SK-N-SH (cell line): ENCODE results near the gene PBX3. TPM values are rescaled to one million over a fixed set of nuclear protein-coding genes. Genes with fewer than 3 reads are reported as not detected.
A peak's percentile ranks its signal among the peaks of the same experiment; 100 is the strongest.

Experiments used
- CTCF ChIA-PET: fragments of 300-600, 350-600 bp; formaldehyde crosslinking; extraction: SDS; loops from one replicate; lab custom pipeline; 2021; lab: Yijun Ruan, JAX
- POLR2A ChIA-PET: fragments of 350-600 bp; sonication (Branson Sonifier 250); formaldehyde crosslinking; extraction: SDS; loops from one replicate; lab custom pipeline; 2020; ENCODE audit warnings: antibody characterized with exemption, inconsistent platforms; lab: Yijun Ruan, JAX
- DNase-seq: peaks from one replicate; pipeline ENCODE4 v3.0.0; 2012
- H2AFZ ChIP-seq: fragments of 200-600 bp; sonication (generic); 2 replicates; pipeline ENCODE4 v1.8.1; 2016; ENCODE audit warnings: antibody characterized with exemption, mild to moderate bottlenecking, low read depth
- H3F3A ChIP-seq: fragments of 200-600 bp; sonication (generic); replicated peaks from 2 replicates; pipeline ENCODE3; 2016; ENCODE audit warnings: antibody characterized with exemption, mild to moderate bottlenecking; ENCODE audit not compliant: insufficient read depth
- H3K27ac ChIP-seq, 2 experiments: fragments of 200-500 bp in 1 of 2; fragments of 200-600 bp in 1 of 2; sonication (Bioruptor generic) in 1 of 2; sonication (generic), shearing (Covaris generic) in 1 of 2; 2 replicates each; pipeline versions ENCODE4 v1.5.1 to v1.6.1; 2014 to 2016; ENCODE audit warnings: low read depth in 2 of 2, inconsistent platforms in 1 of 2, low read length in 1 of 2, mild to moderate bottlenecking in 1 of 2, mixed read lengths in 1 of 2
- H3K27me3 ChIP-seq: fragments of 200-600 bp; sonication (generic), shearing (Covaris generic); 2 replicates; pipeline ENCODE4 v1.6.1; 2016; ENCODE audit warnings: mixed run types; ENCODE audit not compliant: insufficient read depth
- H3K36me3 ChIP-seq, 2 experiments: fragments of 200-500 bp in 1 of 2; fragments of 200-600 bp in 1 of 2; sonication (Bioruptor generic) in 1 of 2; sonication (generic) in 1 of 2; replicated peaks in 1 of 2; 2 replicates each; pipeline versions ENCODE3 to v1.5.1; 2014 to 2016; ENCODE audit warnings: low read length in 1 of 2, mild to moderate bottlenecking in 1 of 2; ENCODE audit not compliant: insufficient read depth in 2 of 2, control insufficient read depth in 1 of 2
- H3K4me1 ChIP-seq, 2 experiments: fragments of 200-500 bp in 1 of 2; fragments of 200-600 bp in 1 of 2; sonication (Bioruptor generic) in 1 of 2; sonication (generic), shearing (Covaris generic) in 1 of 2; 2 replicates each; pipeline versions ENCODE4 v1.5.1 to v1.6.1; 2014 to 2016; ENCODE audit warnings: low read depth in 1 of 2, low read length in 1 of 2, mixed run types in 1 of 2; ENCODE audit not compliant: insufficient read depth in 2 of 2, control insufficient read depth in 1 of 2
- H3K4me2 ChIP-seq: fragments of 200-600 bp; sonication (generic), shearing (Covaris generic); 2 replicates; pipeline ENCODE4 v1.6.1; 2017; ENCODE audit warnings: mixed run types
- H3K4me3 ChIP-seq, 2 experiments: fragments of 200-500 bp in 1 of 2; fragments of 200-600 bp in 1 of 2; sonication (Bioruptor generic) in 1 of 2; sonication (generic), shearing (Covaris generic) in 1 of 2; 2 replicates each; pipeline versions ENCODE4 v1.5.1 to v1.8.1; 2014 to 2016; ENCODE audit warnings: low read depth in 2 of 2, inconsistent platforms in 1 of 2, low read length in 1 of 2, mild to moderate bottlenecking in 1 of 2, mixed read lengths in 1 of 2, moderate library complexity in 1 of 2
- H3K79me2 ChIP-seq: fragments of 200-600 bp; sonication (generic); 2 replicates; pipeline ENCODE4 v1.8.1; 2017; ENCODE audit warnings: mild to moderate bottlenecking; ENCODE audit not compliant: insufficient read depth
- H3K9ac ChIP-seq: fragments of 200-600 bp; sonication (generic); 2 replicates; pipeline ENCODE4 v1.6.1; 2017; ENCODE audit warnings: mixed run types
- H3K9me2 ChIP-seq: fragments of 200-600 bp; sonication (generic); 2 replicates; pipeline ENCODE4 v1.6.1; 2017; ENCODE audit warnings: mixed run types
- H3K9me3 ChIP-seq: fragments of 200-600 bp; sonication (generic); 2 replicates; pipeline ENCODE4 v1.6.1; 2017; ENCODE audit warnings: mixed run types, mild to moderate bottlenecking, moderate library complexity
- H4K20me1 ChIP-seq: fragments of 200-600 bp; sonication (generic); 2 replicates; pipeline ENCODE4 v1.6.1; 2017; ENCODE audit warnings: mild to moderate bottlenecking, mixed run types; ENCODE audit not compliant: insufficient read depth
- CHD2 ChIP-seq: fragments of 150-350 bp; IDR thresholded peaks from 2 replicates; pipeline ENCODE4 v1.6.1; 2018; ENCODE audit warnings: low read length; ENCODE audit not compliant: partially characterized antibody
- ELF1 ChIP-seq: IDR thresholded peaks from 2 replicates; pipeline ENCODE4 v1.4.0; 2012
- EP300 ChIP-seq, 2 experiments: IDR thresholded peaks; 2 replicates each; pipeline versions ENCODE4 v1.4.0 to v1.6.1; 2012; ENCODE audit warnings: borderline replicate concordance in 1 of 2, low read depth in 1 of 2, low read length in 1 of 2
- EZH2phosphoT487 ChIP-seq: fragments of 200-600 bp; sonication (generic); IDR thresholded peaks from 2 replicates; pipeline ENCODE4 v1.6.1; 2017; ENCODE audit warnings: low read depth, mixed run types, mild to moderate bottlenecking, antibody characterized with exemption, moderate library complexity, borderline replicate concordance
- FOSL2 ChIP-seq: IDR thresholded peaks from 2 replicates; pipeline ENCODE4 v1.4.0; 2012; ENCODE audit warnings: low read depth, mild to moderate bottlenecking, moderate library complexity, borderline replicate concordance
- FOXM1 ChIP-seq: IDR thresholded peaks from 2 replicates; pipeline ENCODE4 v1.4.0; 2012; ENCODE audit warnings: low read depth, mild to moderate bottlenecking
- GABPA ChIP-seq: IDR thresholded peaks from 2 replicates; pipeline ENCODE4 v1.4.0; 2012; ENCODE audit warnings: low read depth, mild to moderate bottlenecking
- GATA2 ChIP-seq: sonication (generic); formaldehyde crosslinking; IDR thresholded peaks from 2 replicates; pipeline ENCODE4 v1.5.0; 2020; ENCODE audit warnings: mild to moderate bottlenecking, missing genetic modification reagents
- JUND ChIP-seq: IDR thresholded peaks from 2 replicates; pipeline ENCODE4 v1.4.0; 2012
- MEF2A ChIP-seq: IDR thresholded peaks from 2 replicates; pipeline ENCODE4 v1.4.0; 2012; ENCODE audit warnings: low read depth, borderline replicate concordance
- NFIC ChIP-seq: IDR thresholded peaks from 2 replicates; pipeline ENCODE4 v1.4.0; 2012; ENCODE audit warnings: borderline replicate concordance
- NRF1 ChIP-seq: IDR thresholded peaks from 2 replicates; pipeline ENCODE4 v1.6.1; 2012; ENCODE audit warnings: low read depth, mild to moderate bottlenecking, low read length
- POLR2AphosphoS5 ChIP-seq: IDR thresholded peaks from 2 replicates; pipeline ENCODE4 v1.6.1; 2012; ENCODE audit warnings: low read depth, low read length
- RAD21 ChIP-seq: IDR thresholded peaks from 2 replicates; pipeline ENCODE4 v1.6.1; 2012; ENCODE audit warnings: mild to moderate bottlenecking, low read length
- RXRA ChIP-seq: IDR thresholded peaks from 2 replicates; pipeline ENCODE4 v1.4.0; 2012; ENCODE audit warnings: low read depth, mild to moderate bottlenecking, borderline replicate concordance
- SIN3A ChIP-seq: IDR thresholded peaks from 2 replicates; pipeline ENCODE4 v1.6.1; 2012; ENCODE audit warnings: low read depth, mild to moderate bottlenecking, low read length, moderate library complexity, borderline replicate concordance
- SMC3 ChIP-seq: IDR thresholded peaks from 2 replicates; pipeline ENCODE4 v1.6.1; 2012; ENCODE audit warnings: low read depth, low read length, improper control_type of control experiment
- TCF12 ChIP-seq: IDR thresholded peaks from 2 replicates; pipeline ENCODE4 v1.4.0; 2012
- WGBS: methylation state at CpG from one replicate; pipeline ENCODE4 v1.1.6; 2017; ENCODE audit warnings: low lambda C conversion rate; 5-methylcytosine and 5-hydroxymethylcytosine counted together
- polyA plus RNA-seq, 3 experiments: library from polyadenylated mRNA; depleted of rRNA; stranded (reverse); fragments of >200 nt; gene quantifications; 2 replicates each; pipeline ENCODE4 v1.2.3, GENCODE V29; 2012
- TF ChIP-seq, protein P1 (sequence below): IDR thresholded peaks from 2 replicates; pipeline ENCODE4; 2012
- TF ChIP-seq, protein P2 (sequence below): fragments of 200-600 bp; sonication (generic); IDR thresholded peaks from 2 replicates; pipeline ENCODE4 v1.6.1; 2017; ENCODE audit warnings: antibody characterized with exemption, mild to moderate bottlenecking, moderate library complexity

PBX3 gene
- polyA plus RNA-seq, 1 of the 3 experiments (the other 2 are of a cell fraction) = 73.0 TPM

DNA sequence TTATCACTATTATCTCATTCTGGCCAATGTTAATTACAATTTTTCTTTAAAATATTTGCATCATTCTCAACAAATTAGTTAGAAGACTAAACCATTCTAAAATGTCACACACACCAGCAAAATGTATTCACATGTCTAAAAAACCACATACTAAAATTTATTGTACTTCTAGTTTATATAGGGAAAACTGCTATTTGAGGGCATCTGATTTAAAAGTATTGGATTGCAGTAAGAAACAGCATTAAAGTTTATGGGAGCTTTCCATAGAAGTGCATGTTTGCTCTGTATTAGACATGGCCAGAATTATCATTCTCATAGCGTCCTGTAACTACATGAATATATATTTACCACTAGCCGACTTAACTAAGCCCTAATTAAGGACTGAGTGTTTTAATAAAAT is 150.3 kb downstream of the PBX3 start:
- 96% methylated on average over 2 of the region's 2 CpGs for WGBS
- Histone ChIP-seq H4K20me1 (peaks cover 26% of the 10 kb centered on the region; the same call in 1 of the 2 replicates), H3K36me3 (peaks cover 0 to 4% of the 10 kb centered on the region in 2 experiments), H3K4me2 (no peak overlapping the region), H3K4me3 (no peak overlapping the region), H3K9ac (no peak overlapping the region), H3K4me1 (peaks cover 0 to 46% of the 10 kb centered on the region in 2 experiments; a peak in 3 of 4 replicates), H3K9me3 (no peaks in the 10 kb centered on the region), H3K27me3 (no peaks in the 10 kb centered on the region), H3K27ac (peak overlapping the region in 1 of 2 experiments; percentile 14; a peak in 1 of 4 replicates), H3K9me2 (no peaks in the 10 kb centered on the region), H3F3A (peaks cover 15% of the 10 kb centered on the region), H3K79me2 (peaks cover 95% of the 10 kb centered on the region), H2AFZ (no peak overlapping the region)
- DNase-seq = no peak
- ChIA-PET POLR2A (no interaction called here), CTCF (interaction anchor here (1.0 to 1.4 kb wide), 3 partner anchors 24 to 339 kb away, joined by 3 to 4 read pairs (median 3); no protein-coding TSS in a partner anchor)
- TF ChIP-seq, protein P1, sequence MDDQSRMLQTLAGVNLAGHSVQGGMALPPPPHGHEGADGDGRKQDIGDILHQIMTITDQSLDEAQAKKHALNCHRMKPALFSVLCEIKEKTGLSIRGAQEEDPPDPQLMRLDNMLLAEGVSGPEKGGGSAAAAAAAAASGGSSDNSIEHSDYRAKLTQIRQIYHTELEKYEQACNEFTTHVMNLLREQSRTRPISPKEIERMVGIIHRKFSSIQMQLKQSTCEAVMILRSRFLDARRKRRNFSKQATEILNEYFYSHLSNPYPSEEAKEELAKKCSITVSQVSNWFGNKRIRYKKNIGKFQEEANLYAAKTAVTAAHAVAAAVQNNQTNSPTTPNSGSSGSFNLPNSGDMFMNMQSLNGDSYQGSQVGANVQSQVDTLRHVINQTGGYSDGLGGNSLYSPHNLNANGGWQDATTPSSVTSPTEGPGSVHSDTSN = no peak
- TF ChIP-seq CHD2 = no peak
- TF ChIP-seq MEF2A = no peak
- TF ChIP-seq, protein P2, sequence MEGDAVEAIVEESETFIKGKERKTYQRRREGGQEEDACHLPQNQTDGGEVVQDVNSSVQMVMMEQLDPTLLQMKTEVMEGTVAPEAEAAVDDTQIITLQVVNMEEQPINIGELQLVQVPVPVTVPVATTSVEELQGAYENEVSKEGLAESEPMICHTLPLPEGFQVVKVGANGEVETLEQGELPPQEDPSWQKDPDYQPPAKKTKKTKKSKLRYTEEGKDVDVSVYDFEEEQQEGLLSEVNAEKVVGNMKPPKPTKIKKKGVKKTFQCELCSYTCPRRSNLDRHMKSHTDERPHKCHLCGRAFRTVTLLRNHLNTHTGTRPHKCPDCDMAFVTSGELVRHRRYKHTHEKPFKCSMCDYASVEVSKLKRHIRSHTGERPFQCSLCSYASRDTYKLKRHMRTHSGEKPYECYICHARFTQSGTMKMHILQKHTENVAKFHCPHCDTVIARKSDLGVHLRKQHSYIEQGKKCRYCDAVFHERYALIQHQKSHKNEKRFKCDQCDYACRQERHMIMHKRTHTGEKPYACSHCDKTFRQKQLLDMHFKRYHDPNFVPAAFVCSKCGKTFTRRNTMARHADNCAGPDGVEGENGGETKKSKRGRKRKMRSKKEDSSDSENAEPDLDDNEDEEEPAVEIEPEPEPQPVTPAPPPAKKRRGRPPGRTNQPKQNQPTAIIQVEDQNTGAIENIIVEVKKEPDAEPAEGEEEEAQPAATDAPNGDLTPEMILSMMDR = no peak
- TF ChIP-seq GABPA = no peak
- no peak for TF ChIP-seq ELF1
- no peak for TF ChIP-seq SIN3A
- no peak for TF ChIP-seq NRF1
- no peak for TF ChIP-seq SMC3
- no peak for TF ChIP-seq EZH2phosphoT487
- TF ChIP-seq FOXM1 = no peak
- TF ChIP-seq NFIC = no peak
- TF ChIP-seq TCF12 = no peak

DNA sequence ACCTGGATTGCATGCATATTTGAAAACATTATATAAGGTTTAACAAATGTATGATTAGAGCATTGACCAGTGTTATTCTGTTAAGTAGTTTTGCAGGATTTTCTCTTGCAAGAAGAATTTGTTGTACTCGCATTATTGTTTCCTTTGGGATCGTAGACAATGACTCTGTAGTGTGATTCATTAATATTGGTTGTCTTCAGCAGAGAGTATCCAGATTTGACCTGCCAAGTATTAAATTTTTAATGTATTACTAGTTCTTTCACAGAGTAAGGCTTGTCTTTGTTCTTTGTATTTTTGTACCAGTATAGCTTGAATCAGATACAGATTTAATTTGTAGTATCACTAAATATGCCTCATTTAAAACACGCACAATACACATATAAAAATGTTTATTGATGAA is 155.0 kb downstream of the PBX3 start:
- H3K27me3 ChIP-seq = no peaks in the 10 kb centered on the region
- peak overlapping the region in 1 of 2 experiments; percentile 90; a peak in 3 of 4 replicates for H3K27ac ChIP-seq
- H3F3A ChIP-seq = peaks cover 40% of the 10 kb centered on the region
- WGBS = 21% methylated on average over 3 of the region's 3 CpGs
- POLR2A ChIA-PET = no interaction called here
- H3K4me2 ChIP-seq = peak overlapping the region; percentile 46
- peak overlapping the region; percentile 11; the same call in 1 of the 2 replicates for H3K9ac ChIP-seq
- H2AFZ ChIP-seq = no peak overlapping the region
- peaks cover 38 to 43% of the 10 kb centered on the region in 2 experiments; a peak in 3 of 4 replicates for H3K4me1 ChIP-seq
- H3K9me3 ChIP-seq = no peaks in the 10 kb centered on the region
- peaks cover 0 to 12% of the 10 kb centered on the region in 2 experiments for H3K36me3 ChIP-seq
- DNase-seq = no peak
- peaks cover 8% of the 10 kb centered on the region; the same call in 1 of the 2 replicates for H4K20me1 ChIP-seq
- TF ChIP-seq, protein P1 = peak; percentile 84
- TF ChIP-seq GATA2 (CRISPR knock-in tag) (no peak), POLR2AphosphoS5 (peak; percentile 46; the same call in 1 of the 2 replicates), FOSL2 (peak; percentile 71), RAD21 (no peak), RXRA (no peak; the same call in 1 of the 2 replicates), NFIC (peak; percentile 59; the same call in 1 of the 2 replicates), EP300 (IDR thresholded peaks at IDR 0.05; ENCODE audit: borderline replicate concordance in 1 of 2, low read depth in 1 of 2, low read length in 1 of 2) (peak; percentile 12 to 83; a peak in 2 of 4 replicates), TCF12 (peak; percentile 87), JUND (peak; percentile 75)
- peaks cover 92% of the 10 kb centered on the region for H3K79me2 ChIP-seq
- H3K9me2 ChIP-seq = no peaks in the 10 kb centered on the region
- CTCF ChIA-PET = interaction anchor here (0.9 to 2.0 kb wide), 3 partner anchors 8 to 67 kb away, joined by 3 to 5 read pairs (median 3); no protein-coding TSS in a partner anchor
- no peak overlapping the region for H3K4me3 ChIP-seq
